Measurements from ENCODE around the gene GRID1.

Gene GRID1

GRCh38 chr10:86356296-86356695, 10.3 kb downstream of the GRID1 start:
- H3K4me2 ChIP-seq (ENCODE audit: low read length) = no peak overlapping the region
- no peak overlapping the region for H3K9ac ChIP-seq (ENCODE audit: low read length)
- no peak overlapping the region for H3K4me3 ChIP-seq (ENCODE audit: low read depth, low read length, poor library complexity, severe bottlenecking)
- H3K27me3 ChIP-seq (ENCODE audit: insufficient read depth, low read length) = 0 out of 2 replicates have a peak, but pooled peaks cover 3% of the 10 kb centered on the region
- no peaks in the 10 kb centered on the region for H3K4me1 ChIP-seq (ENCODE audit: insufficient read depth, low read length, severe bottlenecking)
- no peaks in the 10 kb centered on the region for H3K79me2 ChIP-seq (ENCODE audit: insufficient read depth, low read length)
- no peaks in the 10 kb centered on the region for H3F3A ChIP-seq (ENCODE audit: insufficient read depth, low read length)
- H2AFZ ChIP-seq (ENCODE audit: low read length) = no peak overlapping the region
- no peaks in the 10 kb centered on the region for H3K9me2 ChIP-seq (ENCODE audit: low read depth, low read length)
- no peak for TF ChIP-seq EZH2 (IDR thresholded peaks at IDR 0.05; ENCODE audit: borderline replicate concordance, low read length)
- TF ChIP-seq, protein P1, sequence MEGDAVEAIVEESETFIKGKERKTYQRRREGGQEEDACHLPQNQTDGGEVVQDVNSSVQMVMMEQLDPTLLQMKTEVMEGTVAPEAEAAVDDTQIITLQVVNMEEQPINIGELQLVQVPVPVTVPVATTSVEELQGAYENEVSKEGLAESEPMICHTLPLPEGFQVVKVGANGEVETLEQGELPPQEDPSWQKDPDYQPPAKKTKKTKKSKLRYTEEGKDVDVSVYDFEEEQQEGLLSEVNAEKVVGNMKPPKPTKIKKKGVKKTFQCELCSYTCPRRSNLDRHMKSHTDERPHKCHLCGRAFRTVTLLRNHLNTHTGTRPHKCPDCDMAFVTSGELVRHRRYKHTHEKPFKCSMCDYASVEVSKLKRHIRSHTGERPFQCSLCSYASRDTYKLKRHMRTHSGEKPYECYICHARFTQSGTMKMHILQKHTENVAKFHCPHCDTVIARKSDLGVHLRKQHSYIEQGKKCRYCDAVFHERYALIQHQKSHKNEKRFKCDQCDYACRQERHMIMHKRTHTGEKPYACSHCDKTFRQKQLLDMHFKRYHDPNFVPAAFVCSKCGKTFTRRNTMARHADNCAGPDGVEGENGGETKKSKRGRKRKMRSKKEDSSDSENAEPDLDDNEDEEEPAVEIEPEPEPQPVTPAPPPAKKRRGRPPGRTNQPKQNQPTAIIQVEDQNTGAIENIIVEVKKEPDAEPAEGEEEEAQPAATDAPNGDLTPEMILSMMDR (IDR thresholded peaks at IDR 0.05; ENCODE audit: low read length) = no peak
- H4K20me1 ChIP-seq (ENCODE audit: insufficient read depth, low read length) = no peaks in the 10 kb centered on the region
- no peaks in the 10 kb centered on the region for H3K9me3 ChIP-seq (ENCODE audit: low read length)
- no peak overlapping the region for H3K27ac ChIP-seq (ENCODE audit: low read depth, low read length, poor library complexity, severe bottlenecking)
- H3K36me3 ChIP-seq (ENCODE audit: insufficient read depth, low read length) = no peaks in the 10 kb centered on the region

GRCh38 chr10:86355571-86356038, 11.0 kb downstream of the GRID1 start:
- Histone ChIP-seq H3K27ac (ENCODE audit: low read depth, low read length, poor library complexity, severe bottlenecking) (no peak overlapping the region), H3K36me3 (ENCODE audit: insufficient read depth, low read length) (no peaks in the 10 kb centered on the region), H3K9me3 (ENCODE audit: low read length) (no peaks in the 10 kb centered on the region), H3K9me2 (ENCODE audit: low read depth, low read length) (no peaks in the 10 kb centered on the region), H4K20me1 (ENCODE audit: insufficient read depth, low read length) (no peaks in the 10 kb centered on the region), H2AFZ (ENCODE audit: low read length) (no peak overlapping the region), H3K4me1 (ENCODE audit: insufficient read depth, low read length, severe bottlenecking) (no peaks in the 10 kb centered on the region), H3K4me2 (ENCODE audit: low read length) (no peak overlapping the region), H3K4me3 (ENCODE audit: low read depth, low read length, poor library complexity, severe bottlenecking) (no peak overlapping the region), H3K27me3 (ENCODE audit: insufficient read depth, low read length) (0 out of 2 replicates have a peak, but pooled peaks cover 3% of the 10 kb centered on the region), H3K79me2 (ENCODE audit: insufficient read depth, low read length) (no peaks in the 10 kb centered on the region), H3F3A (ENCODE audit: insufficient read depth, low read length) (no peaks in the 10 kb centered on the region), H3K9ac (ENCODE audit: low read length) (no peak overlapping the region)
- TF ChIP-seq EZH2 (IDR thresholded peaks at IDR 0.05; ENCODE audit: borderline replicate concordance, low read length) = no peak
- TF ChIP-seq, protein P1 (IDR thresholded peaks at IDR 0.05; ENCODE audit: low read length) = no peak

- H3K27ac ChIP-seq (ENCODE audit: low read depth, low read length, poor library complexity, severe bottlenecking) = no peak overlapping the region
- H3K9me2 ChIP-seq (ENCODE audit: low read depth, low read length) = no peaks in the 10 kb centered on the region
- no peak overlapping the region for H3K9ac ChIP-seq (ENCODE audit: low read length)
- H3K4me2 ChIP-seq (ENCODE audit: low read length) = no peak overlapping the region
- H2AFZ ChIP-seq (ENCODE audit: low read length) = no peak overlapping the region
- H3K4me1 ChIP-seq (ENCODE audit: insufficient read depth, low read length, severe bottlenecking) = no peaks in the 10 kb centered on the region
- H3K4me3 ChIP-seq (ENCODE audit: low read depth, low read length, poor library complexity, severe bottlenecking) = no peak overlapping the region
- H4K20me1 ChIP-seq (ENCODE audit: insufficient read depth, low read length) = no peaks in the 10 kb centered on the region
- 0 out of 2 replicates have a peak, but pooled peaks cover 8% of the 10 kb centered on the region for H3K27me3 ChIP-seq (ENCODE audit: insufficient read depth, low read length)
- H3K79me2 ChIP-seq (ENCODE audit: insufficient read depth, low read length) = no peaks in the 10 kb centered on the region
- TF ChIP-seq EZH2 (IDR thresholded peaks at IDR 0.05; ENCODE audit: borderline replicate concordance, low read length) = no peak
- TF ChIP-seq, protein P1 (IDR thresholded peaks at IDR 0.05; ENCODE audit: low read length) = no peak
- no peaks in the 10 kb centered on the region for H3K9me3 ChIP-seq (ENCODE audit: low read length)
- no peaks in the 10 kb centered on the region for H3F3A ChIP-seq (ENCODE audit: insufficient read depth, low read length)
- no peaks in the 10 kb centered on the region for H3K36me3 ChIP-seq (ENCODE audit: insufficient read depth, low read length)
These were observed 11.6 kb downstream of the GRID1 start for GRCh38 chr10:86354761-86355540.
